ENCODE results near the gene ENTPD8. TPM values are rescaled to one million over a fixed set of nuclear protein-coding genes. Genes with fewer than 3 reads are reported as not detected.

The ENTPD8 gene
- total and polyA plus RNA-seq, 8 donors: 0.98 to 4.7 (median 2.0) TPM

DNA sequence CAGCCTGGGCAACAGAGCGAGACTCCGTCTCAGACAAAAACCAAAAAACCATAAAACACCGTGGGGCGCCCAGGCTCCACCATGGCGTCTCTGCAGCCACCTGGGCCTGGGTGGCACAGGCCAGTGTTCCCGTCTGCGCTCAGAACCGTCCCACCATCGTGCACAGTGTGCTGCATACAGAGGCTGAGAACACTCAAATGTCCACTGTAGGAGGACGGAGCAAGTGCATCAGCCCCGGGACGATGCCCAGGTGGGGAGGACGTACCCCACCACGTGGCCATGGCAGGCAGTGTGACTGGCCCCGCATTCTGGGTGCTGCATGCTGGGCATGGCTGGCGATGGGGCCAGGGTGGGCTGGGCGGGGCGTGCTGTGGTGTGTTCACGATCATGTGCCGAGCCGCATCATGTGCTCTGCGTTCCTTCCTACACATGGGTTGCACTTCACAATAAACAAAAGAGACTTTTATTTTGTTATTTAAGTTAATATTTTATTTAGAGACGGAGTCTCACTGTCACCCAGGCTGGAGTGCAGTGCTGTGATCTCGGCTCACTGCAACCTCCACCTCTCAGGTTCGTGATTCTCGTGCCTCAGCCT, 56.0 kb downstream of the ENTPD8 start:
- no peak overlapping the region for H3K4me3 ChIP-seq
- WGBS, 2 donors: 92 to 93% methylated on average over 26 of the region's 26 CpGs
- ATAC-seq: no peak
- TF ChIP-seq CTCF (IDR thresholded peaks at IDR 0.05): no peak
- no peaks in the 10 kb centered on the region for H3K36me3 ChIP-seq
- no peaks in the 10 kb centered on the region for H3K4me1 ChIP-seq
- H3K27me3 ChIP-seq: no peaks in the 10 kb centered on the region
- no peaks in the 10 kb centered on the region for H3K9me3 ChIP-seq
- no peak overlapping the region for H3K27ac ChIP-seq
- FAIRE-seq: no peak
- intact Hi-C loops (cut with DNase I): no loop called here
- peak in 2 of 6 donors; percentile 11 to 25 for DNase-seq

Small RNAs within 50 kb of the gene (microRNA-seq; reads per million reads assigned to microRNA genes)
- 0.59 to 1.2 reads per million in 2 donors for gene MIR7114

Other genes starting within 250 kb of the ENTPD8 start
- 100 to 1,000 TPM in 1 of 6 donors, 10 to 100 TPM in 5; 50.3 to 110 (median 74.8) TPM for gene TPRN, start 240.6 kb downstream of the ENTPD8 start, total RNA-seq
- 10 to 100 TPM; 48.7 to 66.5 TPM for gene TPRN, start 240.6 kb downstream of the ENTPD8 start, polyA plus RNA-seq
- 10 to 100 TPM in 5 of 6 donors, 1 to 10 TPM in 1; 9.7 to 19.0 (median 13.1) TPM for gene TMEM203, start 235.7 kb downstream of the ENTPD8 start, total RNA-seq
- 10 to 100 TPM; 16.9 to 22.8 TPM for gene TMEM203, start 235.7 kb downstream of the ENTPD8 start, polyA plus RNA-seq
- 10 to 100 TPM in 1 of 6 donors, 1 to 10 TPM in 5; 4.6 to 12.9 (median 6.5) TPM for gene NDOR1, start 235.7 kb downstream of the ENTPD8 start, total RNA-seq
- gene NDOR1, start 235.7 kb downstream of the ENTPD8 start, polyA plus RNA-seq: 10 to 100 TPM in 1 of 2 donors, 1 to 10 TPM in 1; 9.7 to 25.4 TPM
- 1 to 10 TPM; 3.3 to 6.5 (median 3.4) TPM for gene RNF208, start 219.1 kb downstream of the ENTPD8 start, total RNA-seq
- gene RNF208, start 219.1 kb downstream of the ENTPD8 start, polyA plus RNA-seq: 10 to 100 TPM; 11.4 to 20.7 TPM
- under 1 TPM in 2 of 6 donors, not detected in 4; 0.22 to 0.32 TPM for gene CYSRT1, start 216.2 kb downstream of the ENTPD8 start, total RNA-seq
- 1 to 10 TPM in 1 of 2 donors, under 1 TPM in 1; 0.87 to 1.3 TPM for gene CYSRT1, start 216.2 kb downstream of the ENTPD8 start, polyA plus RNA-seq
- under 1 TPM in 1 of 6 donors, not detected in 5; 0.09 TPM for gene RNF224, start 213.9 kb downstream of the ENTPD8 start, total RNA-seq
- gene RNF224, start 213.9 kb downstream of the ENTPD8 start, polyA plus RNA-seq: under 1 TPM; 0.61 TPM
- gene SLC34A3, start 210.5 kb downstream of the ENTPD8 start, total RNA-seq: under 1 TPM in 2 of 6 donors, not detected in 4; 0.12 to 0.19 TPM
- gene SLC34A3, start 210.5 kb downstream of the ENTPD8 start, polyA plus RNA-seq: under 1 TPM; 0.21 to 0.42 TPM
- 10 to 100 TPM; 40.9 to 87.6 (median 64.7) TPM for gene TUBB4B, start 200.1 kb downstream of the ENTPD8 start, total RNA-seq
- 100 to 1,000 TPM in 1 of 2 donors, 10 to 100 TPM in 1; 96.2 to 143 TPM for gene TUBB4B, start 200.1 kb downstream of the ENTPD8 start, polyA plus RNA-seq
- gene STPG3, start 190.1 kb downstream of the ENTPD8 start, total RNA-seq: not detected
- under 1 TPM in 1 of 2 donors, not detected in 1; 0.23 TPM for gene STPG3, start 190.1 kb downstream of the ENTPD8 start, polyA plus RNA-seq
- 10 to 100 TPM; 22.3 to 34.0 (median 29.0) TPM for gene NELFB, start 186.0 kb downstream of the ENTPD8 start, total RNA-seq
- gene NELFB, start 186.0 kb downstream of the ENTPD8 start, polyA plus RNA-seq: 10 to 100 TPM; 28.7 to 34.2 TPM
- 1 to 10 TPM; 2.5 to 6.8 (median 4.3) TPM for gene TOR4A, start 163.6 kb downstream of the ENTPD8 start, total RNA-seq
- gene TOR4A, start 163.6 kb downstream of the ENTPD8 start, polyA plus RNA-seq: 1 to 10 TPM; 1.4 to 3.0 TPM
- gene NRARP, start 139.1 kb downstream of the ENTPD8 start, total RNA-seq: 10 to 100 TPM in 4 of 6 donors, 1 to 10 TPM in 2; 7.5 to 23.4 (median 13.6) TPM
- 1 to 10 TPM; 1.3 to 2.7 TPM for gene NRARP, start 139.1 kb downstream of the ENTPD8 start, polyA plus RNA-seq
- gene EXD3, start 18.2 kb downstream of the ENTPD8 start, total RNA-seq: 10 to 100 TPM in 3 of 6 donors, 1 to 10 TPM in 3; 8.1 to 16.5 (median 10.4) TPM
- 10 to 100 TPM; 43.1 to 57.3 TPM for gene EXD3, start 18.2 kb downstream of the ENTPD8 start, polyA plus RNA-seq
- 10 to 100 TPM in 3 of 6 donors, 1 to 10 TPM in 3; 6.6 to 15.0 (median 10.0) TPM for gene NOXA1, start 18.0 kb downstream of the ENTPD8 start, total RNA-seq
- gene NOXA1, start 18.0 kb downstream of the ENTPD8 start, polyA plus RNA-seq: 10 to 100 TPM; 40.0 to 45.5 TPM
- gene NSMF, start 18.0 kb upstream of the ENTPD8 start, total RNA-seq: 10 to 100 TPM; 22.0 to 34.4 (median 26.3) TPM
- 10 to 100 TPM; 68.6 to 81.0 TPM for gene NSMF, start 18.0 kb upstream of the ENTPD8 start, polyA plus RNA-seq
- 10 to 100 TPM in 5 of 6 donors, 1 to 10 TPM in 1; 7.1 to 23.8 (median 17.7) TPM for gene PNPLA7, start 109.0 kb upstream of the ENTPD8 start, total RNA-seq
- 10 to 100 TPM; 62.8 to 71.8 TPM for gene PNPLA7, start 109.0 kb upstream of the ENTPD8 start, polyA plus RNA-seq
- gene MRPL41, start 110.5 kb upstream of the ENTPD8 start, total RNA-seq: 10 to 100 TPM; 16.6 to 30.1 (median 19.0) TPM
- gene MRPL41, start 110.5 kb upstream of the ENTPD8 start, polyA plus RNA-seq: 10 to 100 TPM; 49.6 to 74.1 TPM
- 10 to 100 TPM; 16.7 to 27.4 (median 21.5) TPM for gene DPH7, start 137.6 kb upstream of the ENTPD8 start, total RNA-seq
- gene DPH7, start 137.6 kb upstream of the ENTPD8 start, polyA plus RNA-seq: 100 to 1,000 TPM; 107 to 174 TPM
- gene ZMYND19, start 149.2 kb upstream of the ENTPD8 start, total RNA-seq: 10 to 100 TPM in 1 of 6 donors, 1 to 10 TPM in 5; 6.1 to 11.1 (median 9.1) TPM
- 10 to 100 TPM; 18.0 to 18.6 TPM for gene ZMYND19, start 149.2 kb upstream of the ENTPD8 start, polyA plus RNA-seq
- 10 to 100 TPM; 20.9 to 39.3 (median 24.3) TPM for gene ARRDC1, start 164.3 kb upstream of the ENTPD8 start, total RNA-seq
- 100 to 1,000 TPM; 117 to 161 TPM for gene ARRDC1, start 164.3 kb upstream of the ENTPD8 start, polyA plus RNA-seq
- 10 to 100 TPM; 29.9 to 51.1 (median 32.6) TPM for gene EHMT1, start 177.6 kb upstream of the ENTPD8 start, total RNA-seq
- 10 to 100 TPM; 30.3 to 42.0 TPM for gene EHMT1, start 177.6 kb upstream of the ENTPD8 start, polyA plus RNA-seq